Measurements from ENCODE around the gene MAMDC2. TPM values are rescaled to one million over a fixed set of nuclear protein-coding genes. Genes with fewer than 3 reads are reported as not detected.
A peak's percentile ranks its signal among the peaks of the same experiment; 100 is the strongest.

Gene MAMDC2
- total RNA-seq, 4 donors from 2014 or later: 4.1 to 17.3 (median 9.3) TPM

GRCh38 chr9:70258692-70259511 lies 215.3 kb downstream of the MAMDC2 start, which contains the start of gene SMC5:
Gene SMC5, plus strand, starts transcription at chr9:70258978. Its CDS starts 101 bp downstream, at chr9:70259079.
- Histone ChIP-seq H3K9me3 (no peaks in the 10 kb centered on the region), H3K4me3 (peak within 1 kb of the TSS; percentile 81), H3K36me3 (no peaks in the 10 kb centered on the region), H3K4me1 (peaks cover 73% of the 10 kb centered on the region), H3K27me3 (no peaks in the 10 kb centered on the region), H3K27ac (peak within 1 kb of the TSS; percentile 95)
- TF ChIP-seq CTCF (IDR thresholded peaks at IDR 0.05): no peak
- TF ChIP-seq POLR2AphosphoS5 (IDR thresholded peaks at IDR 0.05): peak; percentile 64 to 90 (median 76)
- TF ChIP-seq POLR2A (IDR thresholded peaks at IDR 0.05): peak; percentile 87 to 93
- WGBS: under 1% methylated on average over 47 of the region's 75 CpGs
- peak; percentile 90 to 93 for DNase-seq (ENCODE audit: low spot score in 2 of 2)

DNA sequence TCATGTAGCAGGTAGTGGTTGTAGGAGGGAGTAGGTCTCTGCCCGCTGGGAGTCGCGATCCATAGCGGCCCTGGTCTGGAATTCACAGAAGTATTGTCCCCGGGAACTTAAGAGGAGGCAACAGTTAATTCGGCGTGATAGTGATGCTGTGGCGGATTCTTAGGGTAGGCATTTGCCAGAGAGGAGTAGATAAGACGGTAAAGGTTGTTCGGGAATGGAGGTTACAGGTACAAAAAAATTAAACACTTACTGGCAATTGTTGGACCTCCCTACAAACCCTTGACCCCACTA lies 215.8 kb downstream of the MAMDC2 start:
- Histone ChIP-seq H3K27me3 (no peaks in the 10 kb centered on the region), H3K9me3 (no peaks in the 10 kb centered on the region), H3K4me3 (peak overlapping the region; percentile 81), H3K27ac (peak overlapping the region; percentile 95), H3K36me3 (peaks cover under 1% of the 10 kb centered on the region), H3K4me1 (peaks cover 73% of the 10 kb centered on the region)
- peak in 1 of 2 donors; percentile 62 for DNase-seq (ENCODE audit: low spot score in 2 of 2)
- no peak for TF ChIP-seq POLR2AphosphoS5 (IDR thresholded peaks at IDR 0.05)
- 2% methylated on average over 10 of the region's 10 CpGs for WGBS

DNA sequence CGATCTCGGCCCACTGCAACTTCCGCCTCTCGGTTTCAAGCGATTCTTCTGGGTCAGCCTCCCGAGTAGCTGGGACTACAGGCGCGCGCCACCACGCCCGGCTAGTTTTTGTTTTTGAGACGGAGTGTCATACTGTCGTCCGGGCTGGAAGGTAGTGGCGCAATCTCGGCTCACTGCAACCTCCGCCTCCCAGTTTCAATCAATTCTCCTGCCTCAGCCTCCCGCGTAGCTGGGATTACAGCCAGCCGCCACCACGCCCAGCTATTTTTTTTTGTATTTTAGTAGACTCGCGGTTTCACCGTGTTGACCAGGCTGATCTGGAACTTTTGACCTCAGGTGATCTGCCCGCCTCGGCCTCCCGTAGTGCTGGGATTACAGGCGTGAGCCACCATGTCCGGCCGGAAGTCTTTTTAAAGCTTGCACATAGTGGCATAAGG lies 216.4 kb downstream of the MAMDC2 start:
- Histone ChIP-seq H3K4me3 (peak overlapping the region; percentile 81), H3K36me3 (peaks cover 6% of the 10 kb centered on the region), H3K27ac (no peak overlapping the region), H3K9me3 (no peaks in the 10 kb centered on the region), H3K27me3 (no peaks in the 10 kb centered on the region), H3K4me1 (peaks cover 73% of the 10 kb centered on the region)
- TF ChIP-seq POLR2AphosphoS5 (IDR thresholded peaks at IDR 0.05) (no peak), POLR2A (IDR thresholded peaks at IDR 0.05) (no peak), CTCF (IDR thresholded peaks at IDR 0.05) (no peak)
- peak in 1 of 2 donors; percentile 60 for DNase-seq (ENCODE audit: low spot score in 2 of 2)
- 90% methylated on average over 30 of the region's 30 CpGs for WGBS

DNA sequence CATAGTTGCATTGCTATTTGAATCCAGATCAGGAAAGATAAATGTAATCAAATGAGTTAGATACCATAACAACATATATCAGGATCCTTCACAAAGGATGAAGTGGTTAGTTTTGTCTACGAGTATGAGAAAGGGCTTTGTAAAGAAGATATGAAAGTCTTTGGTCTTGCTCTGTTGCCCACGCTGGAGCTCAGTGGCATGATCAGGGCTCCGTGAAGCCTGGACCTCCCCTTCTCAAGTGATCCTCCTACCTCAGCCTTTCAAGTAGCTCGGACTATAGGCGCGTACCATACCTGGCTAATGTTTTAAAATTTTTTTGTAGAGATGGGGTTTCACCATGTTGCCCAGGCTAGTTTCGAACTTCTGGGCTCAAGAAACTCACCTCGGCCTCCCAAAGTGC lies 217.0 kb downstream of the MAMDC2 start:
- Histone ChIP-seq H3K36me3 (peaks cover 12% of the 10 kb centered on the region), H3K9me3 (no peaks in the 10 kb centered on the region), H3K4me1 (peaks cover 73% of the 10 kb centered on the region), H3K4me3 (peak overlapping the region; percentile 81), H3K27me3 (no peaks in the 10 kb centered on the region), H3K27ac (no peak overlapping the region)
- DNase-seq (ENCODE audit: low spot score in 2 of 2): no peak
- TF ChIP-seq POLR2AphosphoS5 (IDR thresholded peaks at IDR 0.05) (no peak), EP300 (IDR thresholded peaks at IDR 0.05) (no peak), POLR2A (IDR thresholded peaks at IDR 0.05) (no peak), CTCF (IDR thresholded peaks at IDR 0.05) (no peak)
- 91% methylated on average over 8 of the region's 8 CpGs for WGBS

- peaks cover 18% of the 10 kb centered on the region for H3K36me3 ChIP-seq
- no peak overlapping the region for H3K27ac ChIP-seq
- no peak overlapping the region for H3K4me3 ChIP-seq
- no peaks in the 10 kb centered on the region for H3K27me3 ChIP-seq
- 64% methylated on average over 4 of the region's 4 CpGs for WGBS
- TF ChIP-seq POLR2AphosphoS5 (IDR thresholded peaks at IDR 0.05) (no peak), EP300 (IDR thresholded peaks at IDR 0.05) (no peak), POLR2A (IDR thresholded peaks at IDR 0.05) (no peak), CTCF (IDR thresholded peaks at IDR 0.05) (no peak)
- H3K9me3 ChIP-seq: no peaks in the 10 kb centered on the region
- no peak for DNase-seq (ENCODE audit: low spot score in 2 of 2)
- H3K4me1 ChIP-seq: peaks cover 66% of the 10 kb centered on the region
These were observed 217.7 kb downstream of the MAMDC2 start for GRCh38 chr9:70261131-70261870.
